Neutrophil (primary cell): ENCODE data around the gene ZIC1.

Source experiments
- H3K27ac ChIP-seq: fragments of 200-600 bp; sonication (generic); 2 replicates; pipeline ENCODE4 v1.5.1; 2016; ENCODE audit warnings: mild to moderate bottlenecking, moderate library complexity
- H3K27me3 ChIP-seq: fragments of 200-600 bp; sonication (generic); 2 replicates; pipeline ENCODE4 v1.6.0; 2016; ENCODE audit warnings: mild to moderate bottlenecking
- H3K36me3 ChIP-seq: fragments of 200-600 bp; sonication (generic); 2 replicates; pipeline ENCODE4 v1.5.1; 2017
- H3K4me1 ChIP-seq, 2 experiments: fragments of 200-600 bp in 1 of 2; sonication (generic) in 1 of 2; 1 replicate in 1 of 2; 2 replicates in 1 of 2; pipeline versions ENCODE4 v1.5.1 to v1.6.1; 2013 to 2016; ENCODE audit warnings: low read depth in 1 of 2, low read length in 1 of 2, mild to moderate bottlenecking in 1 of 2, moderate library complexity in 1 of 2; ENCODE audit not compliant: control insufficient read depth in 1 of 2, insufficient read depth in 1 of 2
- H3K4me3 ChIP-seq, 2 experiments: fragments of 200-600 bp in 1 of 2; sonication (generic) in 1 of 2; 1 replicate in 1 of 2; 2 replicates in 1 of 2; pipeline ENCODE4 v1.5.1; 2013 to 2016; ENCODE audit warnings: low read depth in 1 of 2, low read length in 1 of 2, mild to moderate bottlenecking in 1 of 2, moderate library complexity in 1 of 2
- H3K9me3 ChIP-seq: fragments of 200-600 bp; sonication (generic); 2 replicates; pipeline ENCODE4 v1.5.1; 2016
- TF ChIP-seq, protein P1 (sequence below): fragments of 200-600 bp; sonication (generic); IDR thresholded peaks from 2 replicates; pipeline ENCODE4 v1.5.1; 2016; ENCODE audit warnings: antibody characterized with exemption

The ZIC1 gene

DNA sequence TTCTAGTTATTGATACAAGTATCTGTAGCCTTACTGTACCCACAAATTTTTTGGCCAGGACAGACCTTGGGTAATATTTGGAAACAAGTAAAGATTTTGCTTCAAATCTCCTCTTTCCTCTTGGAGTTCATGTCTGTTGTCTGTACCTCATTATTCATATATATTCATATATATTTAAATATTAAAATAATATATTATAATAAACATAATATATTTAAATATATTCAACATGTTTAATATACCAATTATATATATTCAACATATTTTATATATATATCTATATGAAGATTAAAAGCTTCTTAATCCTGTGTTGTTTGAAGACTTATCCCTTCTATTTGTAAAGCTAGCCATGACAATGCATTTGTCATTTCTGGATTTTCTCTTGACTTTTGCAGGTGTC lies 38.1 kb downstream of the ZIC1 start:
- H3K27ac ChIP-seq, result no peak overlapping the region
- H3K9me3 ChIP-seq, result no peaks in the 10 kb centered on the region
- H3K4me3 ChIP-seq, result no peak overlapping the region
- H3K27me3 ChIP-seq, result no peaks in the 10 kb centered on the region
- H3K36me3 ChIP-seq, result no peaks in the 10 kb centered on the region
- TF ChIP-seq, protein P1, sequence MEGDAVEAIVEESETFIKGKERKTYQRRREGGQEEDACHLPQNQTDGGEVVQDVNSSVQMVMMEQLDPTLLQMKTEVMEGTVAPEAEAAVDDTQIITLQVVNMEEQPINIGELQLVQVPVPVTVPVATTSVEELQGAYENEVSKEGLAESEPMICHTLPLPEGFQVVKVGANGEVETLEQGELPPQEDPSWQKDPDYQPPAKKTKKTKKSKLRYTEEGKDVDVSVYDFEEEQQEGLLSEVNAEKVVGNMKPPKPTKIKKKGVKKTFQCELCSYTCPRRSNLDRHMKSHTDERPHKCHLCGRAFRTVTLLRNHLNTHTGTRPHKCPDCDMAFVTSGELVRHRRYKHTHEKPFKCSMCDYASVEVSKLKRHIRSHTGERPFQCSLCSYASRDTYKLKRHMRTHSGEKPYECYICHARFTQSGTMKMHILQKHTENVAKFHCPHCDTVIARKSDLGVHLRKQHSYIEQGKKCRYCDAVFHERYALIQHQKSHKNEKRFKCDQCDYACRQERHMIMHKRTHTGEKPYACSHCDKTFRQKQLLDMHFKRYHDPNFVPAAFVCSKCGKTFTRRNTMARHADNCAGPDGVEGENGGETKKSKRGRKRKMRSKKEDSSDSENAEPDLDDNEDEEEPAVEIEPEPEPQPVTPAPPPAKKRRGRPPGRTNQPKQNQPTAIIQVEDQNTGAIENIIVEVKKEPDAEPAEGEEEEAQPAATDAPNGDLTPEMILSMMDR, result no peak
- H3K4me1 ChIP-seq, result no peaks in the 10 kb centered on the region

GRCh38 chr3:147449669-147450068 lies 40.5 kb downstream of the ZIC1 start:
- Histone ChIP-seq H3K27ac (no peak overlapping the region), H3K9me3 (no peaks in the 10 kb centered on the region), H3K27me3 (no peaks in the 10 kb centered on the region), H3K36me3 (no peaks in the 10 kb centered on the region), H3K4me3 (no peak overlapping the region), H3K4me1 (no peaks in the 10 kb centered on the region)
- TF ChIP-seq, protein P1, result no peak

DNA sequence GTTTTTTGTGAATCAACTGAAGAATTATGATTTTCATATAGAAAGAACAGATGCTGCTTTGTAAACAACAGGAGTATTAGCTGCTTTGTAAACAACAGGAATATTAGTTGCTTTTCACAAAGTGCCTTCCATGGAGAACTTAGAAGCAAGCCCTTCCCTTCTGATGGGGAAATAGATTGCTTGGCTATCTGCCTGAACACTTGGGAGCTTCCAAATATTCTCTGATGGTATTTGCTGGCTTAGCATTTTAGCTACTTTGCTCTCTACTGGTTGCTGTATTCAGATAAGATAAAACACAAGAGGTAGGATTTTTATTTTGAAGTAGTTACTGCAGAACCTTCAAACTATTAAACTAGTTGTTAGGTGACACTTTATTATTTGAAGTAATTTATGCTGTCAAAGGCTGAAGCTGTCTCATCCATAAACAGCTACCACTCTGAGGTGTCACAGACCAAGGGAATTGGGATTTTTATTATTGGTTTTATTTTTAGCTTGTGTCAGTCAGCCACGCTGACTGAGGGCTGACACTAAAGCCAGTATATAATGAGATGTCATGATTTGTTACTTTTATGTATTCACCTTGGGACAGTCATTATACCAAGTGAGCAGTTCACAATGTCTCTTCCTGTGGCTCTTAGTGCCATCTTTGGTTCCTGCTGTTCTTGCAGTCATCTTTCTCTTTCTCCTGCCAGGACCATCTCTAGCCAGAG lies 50.0 kb downstream of the ZIC1 start:
- Histone ChIP-seq H3K27ac (no peak overlapping the region), H3K36me3 (no peaks in the 10 kb centered on the region), H3K4me3 (no peak overlapping the region), H3K27me3 (no peaks in the 10 kb centered on the region), H3K4me1 (no peaks in the 10 kb centered on the region), H3K9me3 (no peaks in the 10 kb centered on the region)
- TF ChIP-seq, protein P1, result no peak

- Histone ChIP-seq H3K36me3 (no peaks in the 10 kb centered on the region), H3K4me1 (no peaks in the 10 kb centered on the region), H3K27ac (no peak overlapping the region), H3K4me3 (no peak overlapping the region), H3K9me3 (no peaks in the 10 kb centered on the region), H3K27me3 (no peaks in the 10 kb centered on the region)
- TF ChIP-seq, protein P1, result no peak
These were observed 53.7 kb downstream of the ZIC1 start for GRCh38 chr3:147462856-147463255.
